Endothelial cell of umbilical vein (primary cell): Measurements from ENCODE around the gene ALDH3A2. TPM values are rescaled to one million over a fixed set of nuclear protein-coding genes. Genes with fewer than 3 reads are reported as not detected.

Experiments
- BruUV-seq: library from RNA; stranded (reverse); fragments of 400-500 nt; replicated peaks from 2 replicates; lab custom pipeline; 2021; lab: Mats Ljungman, UMichigan
- CTCF ChIA-PET: fragments of 300-600, 350-600 bp; sonication (Branson Sonifier 250); formaldehyde crosslinking; loops from one replicate; lab custom pipeline; 2021; ENCODE audit warnings: antibody characterized with exemption, inconsistent platforms; lab: Charles Lee
- POLR2A ChIA-PET: fragments of 300-600, 350-600 bp; sonication (Branson Sonifier 250); formaldehyde crosslinking; loops from one replicate; lab custom pipeline; 2021; ENCODE audit warnings: antibody characterized with exemption, inconsistent platforms; lab: Charles Lee
- DNase-seq: peaks from one replicate; pipeline ENCODE4 v3.0.0-alpha.2; 2011; ENCODE audit warnings: low read depth, low spot score
- FAIRE-seq: peaks from 2 replicates; lab custom pipeline; 2011; peaks lifted over from hg19 to GRCh38; lab: Jason Lieb, UNC
- H2AFZ ChIP-seq: 2 replicates; pipeline ENCODE4 v1.6.0; 2012; ENCODE audit warnings: low read depth, low read length, control low read depth, inconsistent platforms
- H3K27ac ChIP-seq: 2 replicates; pipeline ENCODE4 v1.5.1; 2011; ENCODE audit warnings: low read depth, mild to moderate bottlenecking, control low read depth, low read length, moderate library complexity; ENCODE audit not compliant: insufficient read depth
- H3K27me3 ChIP-seq, 2 experiments: 2 replicates each; pipeline versions ENCODE4 v1.6.0 to v1.6.1; 2011; ENCODE audit warnings: low read length in 2 of 2, mixed read lengths in 1 of 2; ENCODE audit not compliant: control insufficient read depth in 2 of 2, insufficient read depth in 2 of 2
- H3K36me3 ChIP-seq, 2 experiments: 2 replicates in 1 of 2; 3 replicates in 1 of 2; pipeline ENCODE4 v1.5.1; 2011; ENCODE audit warnings: low read length in 2 of 2, mild to moderate bottlenecking in 1 of 2, moderate library complexity in 1 of 2; ENCODE audit not compliant: control insufficient read depth in 2 of 2, insufficient read depth in 2 of 2; ENCODE audit errors: extremely low read depth in 1 of 2
- H3K4me1 ChIP-seq: 3 replicates; pipeline ENCODE4 v1.5.1; 2011; ENCODE audit warnings: mild to moderate bottlenecking, low read length; ENCODE audit not compliant: control insufficient read depth, insufficient read depth; ENCODE audit errors: extremely low read depth
- H3K4me2 ChIP-seq: 2 replicates; pipeline ENCODE4 v1.6.1; 2011; ENCODE audit warnings: low read length, control low read depth, mixed read lengths; ENCODE audit not compliant: insufficient read depth
- H3K4me3 ChIP-seq, 3 experiments: fragments of 200-600 bp in 1 of 3; sonication (generic), shearing (Covaris generic) in 1 of 3; replicated peaks in 1 of 3; 2 replicates each; pipeline ENCODE4 v1.5.1; 2011 to 2016; ENCODE audit warnings: control low read depth in 3 of 3, low read length in 3 of 3, mild to moderate bottlenecking in 2 of 3, inconsistent platforms in 1 of 3, low read depth in 1 of 3, moderate library complexity in 1 of 3; ENCODE audit not compliant: insufficient read depth in 1 of 3
- H3K79me2 ChIP-seq: 2 replicates; pipeline ENCODE4 v1.6.0; 2012; ENCODE audit warnings: low read length, inconsistent platforms; ENCODE audit not compliant: control insufficient read depth, insufficient read depth
- H3K9ac ChIP-seq: replicated peaks from 2 replicates; pipeline ENCODE3; 2011; ENCODE audit warnings: low read length, control low read depth; ENCODE audit not compliant: insufficient read depth; ENCODE audit errors: extremely low read depth
- H3K9me1 ChIP-seq: replicated peaks from 3 replicates; pipeline ENCODE4 v1.6.0; 2011; ENCODE audit warnings: mild to moderate bottlenecking, low read length; ENCODE audit not compliant: control insufficient read depth, insufficient read depth; ENCODE audit errors: extremely low read depth
- H3K9me3 ChIP-seq: replicated peaks from 2 replicates; pipeline ENCODE4 v1.5.1; 2012; ENCODE audit warnings: low read length, inconsistent platforms; ENCODE audit not compliant: control insufficient read depth, insufficient read depth
- H4K20me1 ChIP-seq: replicated peaks from 2 replicates; pipeline ENCODE3; 2011; ENCODE audit warnings: mild to moderate bottlenecking, low read length; ENCODE audit not compliant: control insufficient read depth, insufficient read depth; ENCODE audit errors: extremely low read depth
- EZH2 ChIP-seq: IDR thresholded peaks from 2 replicates; pipeline ENCODE4 v1.6.1; 2012; ENCODE audit warnings: borderline replicate concordance, low read depth, mild to moderate bottlenecking, moderate library complexity, low read length, inconsistent platforms; ENCODE audit not compliant: severe bottlenecking
- FOS ChIP-seq: IDR thresholded peaks from 2 replicates; pipeline ENCODE4 v1.6.1; 2011; ENCODE audit warnings: mild to moderate bottlenecking, low read length, moderate library complexity, borderline replicate concordance; ENCODE audit not compliant: insufficient read depth
- GATA2 ChIP-seq: IDR thresholded peaks from 2 replicates; pipeline ENCODE4 v1.7.0; 2011; ENCODE audit warnings: low read depth, mild to moderate bottlenecking, moderate library complexity, mixed read lengths, low read length; ENCODE audit not compliant: insufficient read length, insufficient read depth
- JUN ChIP-seq: IDR thresholded peaks from 2 replicates; pipeline ENCODE4 v1.6.1; 2011; ENCODE audit warnings: borderline replicate concordance, low read depth; ENCODE audit not compliant: insufficient read length, insufficient read depth
- MYC ChIP-seq: IDR thresholded peaks from one replicate; pipeline ENCODE4 v1.6.1; 2011; ENCODE audit warnings: mild to moderate bottlenecking, low read depth, low read length
- POLR2A ChIP-seq: IDR thresholded peaks from 2 replicates; pipeline ENCODE4 v1.6.1; 2012; ENCODE audit warnings: low read depth, mild to moderate bottlenecking, control low read depth, low read length
- POLR2AphosphoS5 ChIP-seq: IDR thresholded peaks from 2 replicates; pipeline ENCODE4 v1.6.1; 2012; ENCODE audit warnings: low read depth, mild to moderate bottlenecking, control low read depth, low read length, moderate library complexity; ENCODE audit not compliant: insufficient read depth
- dilution Hi-C: fragments of 300-500 bp; cut with MboI; formaldehyde crosslinking; loops from one replicate; pipeline ENCODE4 v1.15.0; 2019; ENCODE audit warnings: low sequenced_read_pairs; ENCODE audit not compliant: extremely low pct_ligation_motif_present
- intact Hi-C: fragments of 100-400 bp; cut with micrococcal nuclease; formaldehyde crosslinking; loops from one replicate; pipeline ENCODE4 v1.10.0; 2022
- polyA plus RNA-seq, 4 experiments: library from polyadenylated mRNA; depleted of rRNA in 3 of 4; stranded (reverse) in 3 of 4; unstranded in 1 of 4; fragments of >200 nt; gene quantifications; 2 replicates each; pipeline versions ENCODE4 v1.2.1 to v1.2.3, GENCODE V29; 2011 to 2012; ENCODE audit warnings: missing spikeins in 1 of 4
- total RNA-seq: library from RNA; stranded (reverse); gene quantifications from 2 replicates; pipeline ENCODE4 v1.2.3, GENCODE V29; 2021
- TF ChIP-seq, protein P1 (sequence below), 2 donors: IDR thresholded peaks; 1 replicate in 1 of 2; 2 replicates in 1 of 2; pipeline ENCODE4 v1.5.1; 2011; ENCODE audit warnings: low read length in 2 of 2, mild to moderate bottlenecking in 2 of 2, moderate library complexity in 2 of 2, control low read depth in 1 of 2, inconsistent platforms in 1 of 2, low read depth in 1 of 2; ENCODE audit not compliant: insufficient read depth in 1 of 2; ENCODE audit errors: extremely low read depth in 1 of 2
- TF ChIP-seq, protein P2 (sequence below): IDR thresholded peaks from 2 replicates; pipeline ENCODE4 v1.6.1; 2011; ENCODE audit not compliant: insufficient read depth, insufficient read length

The ALDH3A2 gene
- total and polyA plus RNA-seq, 2 donors (not counting 3 experiments of a cell fraction or from before 2014, with no cell fraction given), result 16.7 to 36.5 TPM

DNA sequence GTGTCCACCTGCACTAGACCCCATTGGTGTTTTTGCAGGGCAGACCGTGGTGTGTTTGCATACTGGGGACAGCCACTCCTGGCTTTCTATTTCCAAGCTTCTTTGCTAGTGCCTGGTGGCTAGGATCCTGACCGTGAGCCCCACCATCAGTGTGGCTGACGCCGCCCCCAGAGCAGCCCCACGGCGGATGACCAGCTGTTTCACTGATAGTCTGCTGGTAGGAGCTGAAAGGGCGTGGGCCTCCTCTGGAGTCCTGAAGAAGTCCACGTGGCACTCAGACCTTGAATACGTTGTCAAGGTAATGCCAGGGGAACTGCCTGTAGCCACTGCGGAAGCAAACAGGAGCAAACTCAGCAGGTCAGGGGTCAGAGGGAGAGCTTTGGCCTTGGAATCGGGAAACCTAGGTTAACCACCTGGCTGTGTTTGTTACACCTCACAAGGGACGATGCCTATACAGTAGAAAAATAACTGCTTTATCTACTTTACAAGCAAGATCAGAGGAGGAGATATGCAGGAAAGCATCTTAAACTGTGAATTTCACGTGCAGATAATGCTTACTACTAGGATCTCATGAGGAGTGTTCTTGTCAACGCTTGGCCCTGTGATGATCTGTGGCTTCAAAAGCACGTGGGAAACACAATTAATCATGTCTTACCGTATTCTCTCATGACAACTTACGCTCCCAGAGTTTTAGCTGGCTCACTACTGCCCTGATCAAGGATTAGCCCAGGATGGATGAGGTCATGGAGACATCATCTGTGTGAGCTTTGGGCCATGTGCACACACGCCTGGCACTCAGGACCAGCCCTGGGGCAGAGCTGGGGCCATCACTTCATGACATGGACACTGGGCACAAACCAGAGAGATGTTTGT lies 30.3 kb downstream of the ALDH3A2 start:
- POLR2A ChIA-PET, result no interaction called here
- no TSS peak for BruUV-seq
- intact Hi-C loops, result no loop called here
- Histone ChIP-seq H3K79me2 (no peaks in the 10 kb centered on the region), H3K9me3 (no peaks in the 10 kb centered on the region), H3K4me2 (no peak overlapping the region), H3K4me3 (no peak overlapping the region), H4K20me1 (no peaks in the 10 kb centered on the region), H3K9ac (no peak overlapping the region), H3K27me3 (no peaks in the 10 kb centered on the region), H3K9me1 (no peaks in the 10 kb centered on the region), H3K4me1 (no peaks in the 10 kb centered on the region), H3K36me3 (peaks cover 2 to 7% of the 10 kb centered on the region in 2 experiments), H3K27ac (no peak overlapping the region), H2AFZ (no peak overlapping the region)
- FAIRE-seq, result no peak
- DNase-seq, result no peak
- CTCF ChIA-PET, result no interaction called here
- TF ChIP-seq, protein P1, sequence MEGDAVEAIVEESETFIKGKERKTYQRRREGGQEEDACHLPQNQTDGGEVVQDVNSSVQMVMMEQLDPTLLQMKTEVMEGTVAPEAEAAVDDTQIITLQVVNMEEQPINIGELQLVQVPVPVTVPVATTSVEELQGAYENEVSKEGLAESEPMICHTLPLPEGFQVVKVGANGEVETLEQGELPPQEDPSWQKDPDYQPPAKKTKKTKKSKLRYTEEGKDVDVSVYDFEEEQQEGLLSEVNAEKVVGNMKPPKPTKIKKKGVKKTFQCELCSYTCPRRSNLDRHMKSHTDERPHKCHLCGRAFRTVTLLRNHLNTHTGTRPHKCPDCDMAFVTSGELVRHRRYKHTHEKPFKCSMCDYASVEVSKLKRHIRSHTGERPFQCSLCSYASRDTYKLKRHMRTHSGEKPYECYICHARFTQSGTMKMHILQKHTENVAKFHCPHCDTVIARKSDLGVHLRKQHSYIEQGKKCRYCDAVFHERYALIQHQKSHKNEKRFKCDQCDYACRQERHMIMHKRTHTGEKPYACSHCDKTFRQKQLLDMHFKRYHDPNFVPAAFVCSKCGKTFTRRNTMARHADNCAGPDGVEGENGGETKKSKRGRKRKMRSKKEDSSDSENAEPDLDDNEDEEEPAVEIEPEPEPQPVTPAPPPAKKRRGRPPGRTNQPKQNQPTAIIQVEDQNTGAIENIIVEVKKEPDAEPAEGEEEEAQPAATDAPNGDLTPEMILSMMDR (IDR thresholded peaks at IDR 0.05; ENCODE audit: extremely low read depth in 1 of 2, insufficient read depth in 1 of 2, low read depth in 1 of 2, low read length in 2 of 2), result no peak
- no peak for TF ChIP-seq FOS
- no peak for TF ChIP-seq POLR2A
- TF ChIP-seq, protein P2, sequence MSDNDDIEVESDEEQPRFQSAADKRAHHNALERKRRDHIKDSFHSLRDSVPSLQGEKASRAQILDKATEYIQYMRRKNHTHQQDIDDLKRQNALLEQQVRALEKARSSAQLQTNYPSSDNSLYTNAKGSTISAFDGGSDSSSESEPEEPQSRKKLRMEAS, result no peak
- TF ChIP-seq EZH2, result no peak
- no peak for TF ChIP-seq POLR2AphosphoS5
- TF ChIP-seq JUN, result no peak
- no peak for TF ChIP-seq GATA2
- no peak for TF ChIP-seq MYC
- dilution Hi-C loops, result no loop called here
